ENCODE results near the gene DNASE1L1.
"Not testable (repeated sequence)": the region's sequence is repeated elsewhere in the genome, so short reads cannot be mapped to it uniquely, and the experiment has no call there.

DNASE1L1 gene

GRCh38 chrX:154396973-154397887, 11.8 kb downstream of the DNASE1L1 start:
- Histone ChIP-seq H3K27me3 (ENCODE audit: control insufficient read depth in 3 of 3, insufficient read depth in 3 of 3, low read depth in 1 of 3, low read length in 3 of 3) (no peaks in the 10 kb centered on the region), H4K91ac (ENCODE audit: low read depth, low read length, poor library complexity) (no peak overlapping the region), H2BK12ac (ENCODE audit: low read length) (peak overlapping the region; percentile 22), H3K14ac (ENCODE audit: low read length) (no peak overlapping the region), H2AK5ac (ENCODE audit: low read depth, low read length) (peak overlapping the region; percentile 14), H3K79me1 (ENCODE audit: low read depth, low read length) (peaks cover 2% of the 10 kb centered on the region), H3K9me3 (replicated peaks in 1 of 2; ENCODE audit: control insufficient read depth in 2 of 2, insufficient read depth in 1 of 2, low read depth in 1 of 2, low read length in 2 of 2) (no peaks in the 10 kb centered on the region), H2AFZ (ENCODE audit: low read length) (peak overlapping the region; percentile 77), H3K4me1 (ENCODE audit: control insufficient read depth in 2 of 2, insufficient read depth in 1 of 2, low read depth in 1 of 2, low read length in 2 of 2) (peaks cover 4 to 6% of the 10 kb centered on the region in 2 donors), H3K4ac (ENCODE audit: low read length) (no peak overlapping the region), H3K23ac (ENCODE audit: low read depth, low read length, poor library complexity) (peak overlapping the region; percentile 73), H3K9ac (ENCODE audit: low read depth, low read length, poor library complexity) (peak overlapping the region; percentile 86), H3K36me3 (replicated peaks in 1 of 2; ENCODE audit: control insufficient read depth in 2 of 2, insufficient read depth in 2 of 2, low read length in 2 of 2) (peaks cover 18 to 27% of the 10 kb centered on the region in 2 donors), H3K18ac (ENCODE audit: low read length) (peak overlapping the region; percentile 96), H3K4me3 (ENCODE audit: low read length in 2 of 2) (peak overlapping the region; percentile 79 to 85), H3K27ac (replicated peaks; ENCODE audit: low read length) (peak overlapping the region; percentile 94), H2BK15ac (ENCODE audit: low read length) (no peak overlapping the region), H2BK5ac (ENCODE audit: low read length) (peak overlapping the region; percentile 97), H4K8ac (ENCODE audit: low read depth, low read length) (no peak overlapping the region), H2BK120ac (ENCODE audit: low read depth, low read length) (no peak overlapping the region), H3K4me2 (ENCODE audit: insufficient read depth, low read length, poor library complexity, severe bottlenecking) (peak overlapping the region; percentile 83)
- WGBS, 2 donors (ENCODE audit: extremely low coverage in 2 of 2, insufficient read length in 2 of 2, insufficient replicate concordance in 1 of 2): no CpG with 5 or more reads among the region's 53 CpGs
- DNase-seq (ENCODE audit: low spot score): no peak

GRCh38 chrX:154396363-154396762, 12.7 kb downstream of the DNASE1L1 start:
- WGBS, 2 donors (ENCODE audit: extremely low coverage in 2 of 2, insufficient read length in 2 of 2, insufficient replicate concordance in 1 of 2): no CpG with 5 or more reads among the region's 17 CpGs
- H3K36me3 ChIP-seq (replicated peaks in 1 of 2; ENCODE audit: control insufficient read depth in 2 of 2, insufficient read depth in 2 of 2, low read length in 2 of 2): peaks cover 18 to 26% of the 10 kb centered on the region in 2 donors
- H2BK12ac ChIP-seq (ENCODE audit: low read length); H3K14ac ChIP-seq (ENCODE audit: low read length); H3K4ac ChIP-seq (ENCODE audit: low read length); H3K4me2 ChIP-seq (ENCODE audit: insufficient read depth, low read length, poor library complexity, severe bottlenecking); H2BK5ac ChIP-seq (ENCODE audit: low read length); H3K27ac ChIP-seq (replicated peaks; ENCODE audit: low read length); H2AK5ac ChIP-seq (ENCODE audit: low read depth, low read length); H2AFZ ChIP-seq (ENCODE audit: low read length); H2BK15ac ChIP-seq (ENCODE audit: low read length); H3K9me3 ChIP-seq (replicated peaks in 1 of 2; ENCODE audit: control insufficient read depth in 2 of 2, insufficient read depth in 1 of 2, low read depth in 1 of 2, low read length in 2 of 2); H3K4me1 ChIP-seq (ENCODE audit: control insufficient read depth in 2 of 2, insufficient read depth in 1 of 2, low read depth in 1 of 2, low read length in 2 of 2); H4K8ac ChIP-seq (ENCODE audit: low read depth, low read length); H3K23ac ChIP-seq (ENCODE audit: low read depth, low read length, poor library complexity); H3K18ac ChIP-seq (ENCODE audit: low read length); H3K79me1 ChIP-seq (ENCODE audit: low read depth, low read length); H3K27me3 ChIP-seq (ENCODE audit: control insufficient read depth in 3 of 3, insufficient read depth in 3 of 3, low read depth in 1 of 3, low read length in 3 of 3); DNase-seq (ENCODE audit: low spot score); H4K91ac ChIP-seq (ENCODE audit: low read depth, low read length, poor library complexity); H3K4me3 ChIP-seq (ENCODE audit: low read length in 2 of 2); H2BK120ac ChIP-seq (ENCODE audit: low read depth, low read length); H3K9ac ChIP-seq (ENCODE audit: low read depth, low read length, poor library complexity): not testable (repeated sequence)

GRCh38 chrX:154389812-154390747, 19.0 kb downstream of the DNASE1L1 start:
- not testable (repeated sequence) for H4K91ac ChIP-seq (ENCODE audit: low read depth, low read length, poor library complexity); H3K4me1 ChIP-seq (ENCODE audit: control insufficient read depth in 2 of 2, insufficient read depth in 1 of 2, low read depth in 1 of 2, low read length in 2 of 2); H3K36me3 ChIP-seq (replicated peaks in 1 of 2; ENCODE audit: control insufficient read depth in 2 of 2, insufficient read depth in 2 of 2, low read length in 2 of 2); H3K79me1 ChIP-seq (ENCODE audit: low read depth, low read length); H3K18ac ChIP-seq (ENCODE audit: low read length); DNase-seq (ENCODE audit: low spot score); H3K23ac ChIP-seq (ENCODE audit: low read depth, low read length, poor library complexity); H2AK5ac ChIP-seq (ENCODE audit: low read depth, low read length); H3K4me2 ChIP-seq (ENCODE audit: insufficient read depth, low read length, poor library complexity, severe bottlenecking); H3K14ac ChIP-seq (ENCODE audit: low read length); H2BK12ac ChIP-seq (ENCODE audit: low read length); H2BK5ac ChIP-seq (ENCODE audit: low read length); H2AFZ ChIP-seq (ENCODE audit: low read length); H2BK15ac ChIP-seq (ENCODE audit: low read length); H4K8ac ChIP-seq (ENCODE audit: low read depth, low read length); H3K9me3 ChIP-seq (replicated peaks in 1 of 2; ENCODE audit: control insufficient read depth in 2 of 2, insufficient read depth in 1 of 2, low read depth in 1 of 2, low read length in 2 of 2); H2BK120ac ChIP-seq (ENCODE audit: low read depth, low read length); H3K27ac ChIP-seq (replicated peaks; ENCODE audit: low read length); H3K27me3 ChIP-seq (ENCODE audit: control insufficient read depth in 3 of 3, insufficient read depth in 3 of 3, low read depth in 1 of 3, low read length in 3 of 3); H3K9ac ChIP-seq (ENCODE audit: low read depth, low read length, poor library complexity); H3K4ac ChIP-seq (ENCODE audit: low read length)
- H3K4me3 ChIP-seq (ENCODE audit: low read length in 2 of 2): peak overlapping the region in 1 of 2 donors; percentile 24
- WGBS, 2 donors (ENCODE audit: extremely low coverage in 2 of 2, insufficient read length in 2 of 2, insufficient replicate concordance in 1 of 2): no CpG with 5 or more reads among the region's 121 CpGs

GRCh38 chrX:154388649-154389048, 20.4 kb downstream of the DNASE1L1 start:
- not testable (repeated sequence) for H3K4me1 ChIP-seq (ENCODE audit: control insufficient read depth in 2 of 2, insufficient read depth in 1 of 2, low read depth in 1 of 2, low read length in 2 of 2); H3K9me3 ChIP-seq (replicated peaks in 1 of 2; ENCODE audit: control insufficient read depth in 2 of 2, insufficient read depth in 1 of 2, low read depth in 1 of 2, low read length in 2 of 2); H2BK12ac ChIP-seq (ENCODE audit: low read length); DNase-seq (ENCODE audit: low spot score); H3K27me3 ChIP-seq (ENCODE audit: control insufficient read depth in 3 of 3, insufficient read depth in 3 of 3, low read depth in 1 of 3, low read length in 3 of 3); H2AK5ac ChIP-seq (ENCODE audit: low read depth, low read length); H4K91ac ChIP-seq (ENCODE audit: low read depth, low read length, poor library complexity); H3K4ac ChIP-seq (ENCODE audit: low read length); H2BK15ac ChIP-seq (ENCODE audit: low read length); H3K36me3 ChIP-seq (replicated peaks in 1 of 2; ENCODE audit: control insufficient read depth in 2 of 2, insufficient read depth in 2 of 2, low read length in 2 of 2); H3K23ac ChIP-seq (ENCODE audit: low read depth, low read length, poor library complexity); H3K27ac ChIP-seq (replicated peaks; ENCODE audit: low read length); H3K14ac ChIP-seq (ENCODE audit: low read length); H3K4me3 ChIP-seq (ENCODE audit: low read length in 2 of 2); H3K79me1 ChIP-seq (ENCODE audit: low read depth, low read length); H4K8ac ChIP-seq (ENCODE audit: low read depth, low read length); H3K9ac ChIP-seq (ENCODE audit: low read depth, low read length, poor library complexity); H2AFZ ChIP-seq (ENCODE audit: low read length); H2BK120ac ChIP-seq (ENCODE audit: low read depth, low read length); H3K18ac ChIP-seq (ENCODE audit: low read length); H3K4me2 ChIP-seq (ENCODE audit: insufficient read depth, low read length, poor library complexity, severe bottlenecking); H2BK5ac ChIP-seq (ENCODE audit: low read length)
- WGBS, 2 donors (ENCODE audit: extremely low coverage in 2 of 2, insufficient read length in 2 of 2, insufficient replicate concordance in 1 of 2): no CpG with 5 or more reads among the region's 16 CpGs
